Thyroid gland (tissue), 4 donors: ENCODE results near the gene RPL13A.

Experiments
- POLR2A ChIP-seq, 2 donors: fragments of 450-650 bp; IDR thresholded peaks; one replicate each; pipeline ENCODE4 v1.6.1; 2017; ENCODE audit warnings: antibody characterized with exemption in 2 of 2, mild to moderate bottlenecking in 2 of 2, moderate library complexity in 1 of 2
- TF ChIP-seq, protein P1 (sequence below), 6 experiments: fragments of 200-600 bp in 3 of 6; fragments of 450-650 bp in 3 of 6; sonication (generic) in 3 of 6; IDR thresholded peaks; one replicate each; pipeline ENCODE4 v1.5.1; 2016 to 2019; ENCODE audit warnings: antibody characterized with exemption in 6 of 6, mild to moderate bottlenecking in 2 of 6, inconsistent platforms in 1 of 6, moderate library complexity in 1 of 6

DNA sequence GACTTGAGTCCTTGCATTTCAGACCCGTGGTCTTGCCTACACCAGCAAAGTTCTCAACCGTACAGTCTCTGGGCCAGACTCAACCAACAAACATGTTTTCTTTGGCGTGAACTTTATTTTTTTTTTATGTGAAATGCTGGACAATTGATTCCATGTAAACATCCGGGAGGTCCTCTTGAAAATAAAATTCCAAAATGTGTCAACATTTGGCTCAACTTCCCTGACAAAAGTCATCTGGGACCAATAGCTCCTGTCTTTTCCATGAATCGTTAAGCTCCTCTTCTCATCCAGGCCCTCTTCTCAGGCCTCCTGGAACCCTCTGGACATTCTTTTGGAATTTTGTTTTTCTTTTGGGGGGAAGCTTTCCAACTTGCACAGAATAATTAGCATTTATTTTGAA, 31.6 kb upstream of the RPL13A start:
- TF ChIP-seq, protein P1, sequence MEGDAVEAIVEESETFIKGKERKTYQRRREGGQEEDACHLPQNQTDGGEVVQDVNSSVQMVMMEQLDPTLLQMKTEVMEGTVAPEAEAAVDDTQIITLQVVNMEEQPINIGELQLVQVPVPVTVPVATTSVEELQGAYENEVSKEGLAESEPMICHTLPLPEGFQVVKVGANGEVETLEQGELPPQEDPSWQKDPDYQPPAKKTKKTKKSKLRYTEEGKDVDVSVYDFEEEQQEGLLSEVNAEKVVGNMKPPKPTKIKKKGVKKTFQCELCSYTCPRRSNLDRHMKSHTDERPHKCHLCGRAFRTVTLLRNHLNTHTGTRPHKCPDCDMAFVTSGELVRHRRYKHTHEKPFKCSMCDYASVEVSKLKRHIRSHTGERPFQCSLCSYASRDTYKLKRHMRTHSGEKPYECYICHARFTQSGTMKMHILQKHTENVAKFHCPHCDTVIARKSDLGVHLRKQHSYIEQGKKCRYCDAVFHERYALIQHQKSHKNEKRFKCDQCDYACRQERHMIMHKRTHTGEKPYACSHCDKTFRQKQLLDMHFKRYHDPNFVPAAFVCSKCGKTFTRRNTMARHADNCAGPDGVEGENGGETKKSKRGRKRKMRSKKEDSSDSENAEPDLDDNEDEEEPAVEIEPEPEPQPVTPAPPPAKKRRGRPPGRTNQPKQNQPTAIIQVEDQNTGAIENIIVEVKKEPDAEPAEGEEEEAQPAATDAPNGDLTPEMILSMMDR (IDR thresholded peaks at IDR 0.05): no peak
- TF ChIP-seq POLR2A (IDR thresholded peaks at IDR 0.05): no peak
